GM19463 (cell line): ENCODE results near the gene RUNX3.

Experiments used
- ATAC-seq: cut with Tn5 transposase; IDR thresholded peaks from one replicate; pipeline ENCODE4 v1.9.1; 2021; ENCODE audit warnings: mild to moderate bottlenecking, moderate library complexity; ENCODE audit not compliant: unreplicated experiment

Gene RUNX3

GRCh38 chr1:24866211-24867083, 63.6 kb downstream of the RUNX3 start:
- no peak for ATAC-seq

- no peak for ATAC-seq
Measured at GRCh38 chr1:24865587-24865986, 64.5 kb downstream of the RUNX3 start.

DNA sequence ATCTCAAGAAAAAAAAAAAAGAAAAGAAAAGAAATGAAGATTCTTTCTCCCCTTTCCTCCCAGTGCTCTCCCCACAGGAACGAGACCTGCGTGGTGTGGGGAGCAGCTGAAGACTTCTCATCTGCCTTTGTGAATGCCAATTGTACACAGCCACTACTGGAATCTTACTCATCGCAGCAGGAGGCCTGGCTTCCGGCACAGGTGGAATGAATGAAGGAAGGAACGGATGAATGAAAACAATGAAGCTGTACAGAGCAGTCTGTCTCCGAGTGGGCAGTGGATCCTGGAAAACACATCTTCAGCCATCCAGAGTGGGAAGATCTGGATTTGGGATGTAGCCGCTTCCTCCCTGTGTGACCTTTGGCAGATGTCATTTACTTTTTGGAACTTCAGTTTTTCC, 64.9 kb downstream of the RUNX3 start:
- no peak for ATAC-seq

GRCh38 chr1:24864370-24864777, 65.7 kb downstream of the RUNX3 start:
- no peak for ATAC-seq

DNA sequence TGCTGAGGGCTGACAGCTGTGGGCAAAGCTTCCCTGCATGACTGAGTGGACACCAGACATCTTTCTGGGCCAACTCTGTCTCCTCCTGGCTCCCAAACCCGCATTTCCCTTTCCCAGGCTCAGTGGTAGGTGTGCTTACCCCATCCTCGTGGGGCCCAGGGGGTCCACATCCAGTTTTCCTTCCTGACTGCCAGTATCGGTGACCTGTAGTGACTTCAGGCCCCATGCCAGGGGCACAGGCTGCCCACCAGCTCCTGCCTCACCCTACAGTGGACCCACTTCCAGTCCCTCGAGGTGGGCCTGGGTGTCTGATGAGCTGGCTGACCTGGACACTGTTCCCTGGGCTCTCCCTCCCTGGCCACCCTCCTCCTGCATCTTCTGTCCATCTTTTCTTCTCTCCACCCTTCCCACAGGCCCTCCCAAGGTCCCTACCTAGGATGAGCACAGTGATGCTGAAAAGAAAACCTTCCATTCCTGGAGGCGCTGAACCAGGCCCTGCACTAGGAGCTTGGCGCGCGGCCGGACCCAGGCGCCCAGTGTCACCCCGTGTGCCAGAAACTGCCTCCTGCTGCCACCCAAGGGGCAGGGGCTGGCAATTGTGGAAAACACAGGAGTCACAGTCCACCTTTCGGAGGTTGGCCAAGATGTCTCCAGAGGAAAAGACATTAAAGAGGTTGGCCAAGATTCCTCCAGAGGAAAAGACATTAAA, 67.1 kb downstream of the RUNX3 start:
- ATAC-seq = no peak

DNA sequence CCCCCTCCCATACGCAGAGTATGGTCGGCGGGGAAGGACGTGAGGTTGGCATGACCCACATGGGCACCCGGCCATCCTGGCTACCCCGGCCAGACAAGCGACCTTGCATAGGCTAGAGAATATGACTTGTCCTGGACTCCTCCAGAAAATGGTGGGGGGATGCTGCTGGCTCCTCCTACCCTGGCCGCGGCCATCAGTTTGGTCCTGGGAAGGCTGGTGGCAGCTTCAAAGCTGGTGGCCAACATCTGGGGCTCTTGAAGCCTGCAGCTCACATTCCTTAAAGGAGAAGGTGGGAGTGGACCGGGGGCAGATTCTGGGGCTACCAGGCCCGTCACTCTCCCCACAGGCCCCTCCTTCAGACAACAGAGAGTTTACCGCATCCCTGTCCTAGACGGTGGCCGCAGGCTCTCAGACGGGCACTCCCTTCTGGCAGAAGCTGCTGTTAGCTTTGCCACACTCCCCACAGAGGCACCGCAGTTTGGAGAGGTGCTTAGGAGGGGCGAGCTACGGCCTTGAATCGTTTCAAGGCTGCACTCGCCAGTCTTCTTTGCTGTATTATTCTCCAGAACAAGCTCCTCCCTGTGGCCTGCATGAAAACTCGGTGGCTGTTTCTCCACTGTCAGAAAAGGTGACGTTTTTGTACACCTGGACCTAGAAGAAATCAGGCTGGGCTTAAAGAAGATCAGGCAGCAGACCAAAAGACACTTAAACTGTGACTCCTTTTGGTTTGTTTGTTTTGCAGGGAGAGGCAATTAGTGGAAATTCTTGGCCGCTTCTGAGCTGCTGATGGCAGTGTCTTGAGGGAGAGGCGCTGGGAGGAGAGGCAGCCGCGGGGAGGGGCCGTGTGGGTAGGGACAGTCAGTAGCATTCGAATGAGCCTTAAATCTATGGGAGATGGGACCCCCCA, 68.0 kb downstream of the RUNX3 start:
- no peak for ATAC-seq

DNA sequence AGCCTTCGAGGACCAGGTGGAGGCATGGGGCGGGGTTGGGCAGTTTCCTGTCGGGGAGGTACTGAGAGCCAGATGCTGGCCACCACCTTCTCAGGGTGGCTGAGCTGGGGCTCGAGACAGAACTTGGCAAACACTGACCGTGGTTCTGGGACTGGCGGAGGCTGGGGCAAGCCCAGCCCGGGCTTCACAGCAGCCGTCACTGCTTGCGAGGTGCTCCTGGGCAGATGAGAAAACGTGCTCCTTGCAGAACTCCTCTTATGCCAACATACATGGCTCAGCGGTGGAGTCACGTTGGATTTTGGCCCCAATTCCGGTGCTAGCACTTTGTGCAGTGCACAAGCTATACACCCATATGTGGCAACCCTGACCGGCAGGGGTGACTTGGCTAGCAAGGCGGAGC, 69.2 kb downstream of the RUNX3 start:
- ATAC-seq = no peak

DNA sequence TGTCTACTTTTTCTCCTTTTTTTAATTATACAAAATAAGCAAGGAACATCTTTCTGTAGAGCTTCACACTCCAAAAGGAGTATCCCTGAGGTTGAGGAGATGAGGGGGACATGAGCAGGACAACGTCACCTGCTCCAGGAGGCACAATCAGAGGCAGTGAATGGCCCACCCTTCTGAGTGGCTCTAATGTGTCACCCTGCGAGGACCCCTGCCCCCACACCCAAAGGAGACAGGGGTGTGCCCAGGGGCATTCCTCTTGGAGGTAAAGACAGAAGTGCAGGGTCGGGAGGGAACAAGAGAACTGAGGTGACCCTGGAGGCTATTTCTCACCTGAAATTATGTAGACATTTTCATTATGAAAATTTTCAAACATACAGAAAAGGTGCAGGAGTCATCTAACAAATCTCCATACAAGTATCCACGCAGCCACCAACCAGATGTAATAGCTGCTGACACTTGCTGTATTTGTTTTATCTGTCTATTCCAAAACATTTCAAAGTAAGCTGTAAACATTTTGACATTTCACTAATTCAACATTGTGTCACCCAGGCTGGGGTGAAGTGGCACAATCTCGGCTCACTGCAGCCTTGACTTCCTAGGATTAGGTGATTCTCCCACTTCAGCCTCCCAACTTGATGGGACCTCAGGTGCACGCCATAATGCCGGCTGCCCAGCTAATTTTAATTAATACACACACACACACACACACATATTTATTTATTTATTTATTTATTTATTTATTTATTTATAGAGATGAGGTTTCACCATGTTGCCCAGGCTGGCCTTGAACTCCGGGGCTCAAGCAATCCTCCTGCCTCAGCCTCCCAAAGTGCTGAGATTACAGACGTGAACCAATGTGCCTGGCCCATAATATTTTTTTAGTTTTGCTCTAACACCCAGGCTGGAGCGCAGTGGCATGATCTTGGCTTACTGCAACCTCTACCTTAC, 70.7 kb downstream of the RUNX3 start:
- ATAC-seq = no peak

GRCh38 chr1:24858277-24858676, 71.8 kb downstream of the RUNX3 start:
- no peak for ATAC-seq

DNA sequence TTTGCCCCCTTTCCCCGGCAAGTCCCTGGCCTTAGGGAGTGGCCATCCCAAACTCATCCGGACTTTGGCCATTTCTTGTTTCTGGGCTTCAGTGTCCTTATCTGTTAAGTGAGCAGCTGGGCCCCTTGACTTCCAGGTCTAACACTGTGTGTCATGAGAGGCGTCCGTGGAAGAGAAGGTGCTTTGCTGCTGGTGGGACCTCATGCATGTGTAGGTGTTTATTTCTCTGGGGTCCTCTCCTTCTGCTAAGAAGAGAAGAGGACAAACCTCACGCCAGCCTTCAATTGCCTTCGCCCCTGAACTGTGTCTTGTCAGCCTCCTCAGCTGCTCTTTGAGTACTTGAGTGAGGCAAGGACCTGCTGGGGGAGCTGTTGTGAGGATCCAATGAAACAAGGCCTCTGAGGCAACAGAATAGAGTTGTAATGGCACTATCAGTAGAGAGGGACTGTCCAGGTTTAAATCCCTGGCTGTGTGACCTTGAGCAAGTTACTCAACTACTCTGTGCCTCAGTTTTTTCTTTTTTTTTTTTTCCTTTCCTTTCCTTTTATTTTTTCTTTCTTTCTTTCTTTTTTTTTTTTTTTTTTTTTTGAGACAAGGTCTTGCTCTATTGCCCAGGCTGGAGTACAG, 72.5 kb downstream of the RUNX3 start:
- ATAC-seq = no peak

DNA sequence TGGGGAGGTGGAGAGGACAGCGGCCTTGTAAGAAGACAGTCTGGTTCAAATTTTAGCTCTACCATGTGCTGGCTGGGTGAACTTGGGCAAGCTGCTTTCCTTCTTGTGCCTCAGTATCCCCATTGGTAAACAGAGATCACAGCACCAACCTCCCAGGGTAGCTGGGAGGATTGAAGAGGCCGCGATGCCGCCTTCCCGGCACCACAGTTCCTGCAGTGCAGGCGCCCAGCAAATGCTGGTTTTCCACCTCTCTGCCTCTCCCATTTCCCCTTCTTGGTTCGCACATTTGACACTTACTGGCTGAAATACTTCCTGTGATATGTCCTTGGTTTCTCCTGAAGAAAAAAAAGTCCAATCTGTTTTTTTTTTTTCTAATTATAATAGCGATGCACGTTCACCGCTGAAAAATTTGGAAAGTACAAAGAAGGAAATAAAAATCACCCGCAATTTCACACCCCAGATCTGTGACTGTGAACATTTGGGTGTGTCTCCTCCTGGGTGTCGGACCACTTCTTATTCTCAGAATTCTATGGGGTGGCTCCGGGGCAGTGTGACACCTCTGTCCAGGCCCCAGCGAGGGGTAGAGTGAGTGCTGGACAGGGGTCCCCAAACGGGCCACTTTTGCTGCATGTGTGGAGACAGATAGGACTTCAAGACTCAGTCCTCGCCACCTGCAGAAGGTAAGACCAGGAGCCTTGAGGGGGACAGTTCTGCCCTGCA, 73.1 kb downstream of the RUNX3 start:
- no peak for ATAC-seq

GRCh38 chr1:24855474-24855873, 74.6 kb downstream of the RUNX3 start:
- no peak for ATAC-seq

- ATAC-seq = no peak
Measured at GRCh38 chr1:24853649-24854048, 76.4 kb downstream of the RUNX3 start.

DNA sequence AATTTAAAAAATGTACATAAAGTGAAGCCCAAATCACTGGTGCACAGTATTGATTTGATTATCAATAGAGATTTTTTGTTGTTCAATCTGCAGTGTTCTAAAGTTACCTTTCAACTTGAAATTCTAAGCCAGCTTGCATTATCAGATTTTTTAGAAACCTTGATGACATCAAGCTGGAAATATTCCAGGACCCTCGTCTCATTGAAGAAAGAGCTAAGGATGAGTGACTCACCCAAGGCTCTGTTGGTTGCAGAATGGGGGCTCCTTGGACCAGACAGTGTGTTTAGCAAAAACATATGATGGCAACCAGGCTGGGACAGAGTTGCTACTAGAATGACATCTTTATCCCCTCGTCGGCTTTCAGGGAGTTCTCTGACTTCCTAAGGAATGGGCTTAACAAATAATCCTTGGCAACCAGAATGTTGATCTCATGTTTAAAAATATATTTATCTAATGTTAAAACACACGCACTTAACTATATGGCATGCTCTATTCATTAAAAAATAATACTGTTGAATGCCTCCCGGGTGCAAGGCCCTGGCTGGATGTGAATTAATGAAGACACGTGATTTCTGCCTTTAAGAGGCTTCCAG, 79.7 kb downstream of the RUNX3 start:
- no peak for ATAC-seq

GRCh38 chr1:24849672-24850295, 80.3 kb downstream of the RUNX3 start:
- no peak for ATAC-seq
